Measurements from ENCODE around the gene HACD4. TPM values are rescaled to one million over a fixed set of nuclear protein-coding genes. Genes with fewer than 3 reads are reported as not detected.

The HACD4 gene
- total RNA-seq (2022; extraction: Qiagen RNA extraction) = 0.85 to 1.2 TPM (median 1.0 TPM) in 5 replicates

GRCh38 chr9:21031091-21031807 lies at the start of gene HACD4:
TSS of gene HACD4 (minus strand) at chr9:21031640. CDS start at chr9:21031590, 50 bp downstream.

GRCh38 chr9:21077781-21078180 lies 46.3 kb upstream of the HACD4 start, which contains the start of gene IFNB1:
TSS of gene IFNB1 (minus strand) at chr9:21077942. CDS start at chr9:21077869, 73 bp downstream.

Other genes with a start within 250 kb of the HACD4 start
- not detected in 5 replicates for gene IFNB1, start 46.3 kb upstream of the HACD4 start, total RNA-seq (2022; extraction: Qiagen RNA extraction)
- not detected in 5 replicates for gene IFNW1, start 110.2 kb upstream of the HACD4 start, total RNA-seq (2022; extraction: Qiagen RNA extraction)
- not detected in 5 replicates for gene IFNA21, start 135.0 kb upstream of the HACD4 start, total RNA-seq (2022; extraction: Qiagen RNA extraction)
- not detected in 5 replicates for gene IFNA4, start 155.9 kb upstream of the HACD4 start, total RNA-seq (2022; extraction: Qiagen RNA extraction)
- gene IFNA7, start 170.6 kb upstream of the HACD4 start, total RNA-seq (2022; extraction: Qiagen RNA extraction) = not detected in 5 replicates
- gene IFNA10, start 175.5 kb upstream of the HACD4 start, total RNA-seq (2022; extraction: Qiagen RNA extraction) = not detected in 5 replicates
- gene IFNA16, start 185.7 kb upstream of the HACD4 start, total RNA-seq (2022; extraction: Qiagen RNA extraction) = not detected in 5 replicates
- gene IFNA17, start 196.6 kb upstream of the HACD4 start, total RNA-seq (2022; extraction: Qiagen RNA extraction) = not detected in 5 replicates
- not detected in 5 replicates for gene IFNA14, start 208.4 kb upstream of the HACD4 start, total RNA-seq (2022; extraction: Qiagen RNA extraction)